ENCODE data around the gene PKNOX2. TPM values are rescaled to one million over a fixed set of nuclear protein-coding genes. Genes with fewer than 3 reads are reported as not detected.

Gene PKNOX2
- total and polyA plus RNA-seq, 2 of the 8 experiments (the other 6 are each of a cell fraction or from before 2014, with no cell fraction given) = 2.0 TPM

GRCh38 chr11:125253795-125254525, 89.4 kb downstream of the PKNOX2 start:
- no peak overlapping the region for H2AFZ ChIP-seq (ENCODE audit: low read length)
- H3K4me1 ChIP-seq (replicated peaks in 1 of 4; ENCODE audit: control insufficient read depth in 3 of 4, insufficient read depth in 4 of 4, low read length in 3 of 4) = peaks cover 0 to 15% (median 3%) of the 10 kb centered on the region in 4 experiments; a peak in 3 of 7 replicates
- no peak overlapping the region for H3K23ac ChIP-seq (ENCODE audit: insufficient read length)
- no peaks in the 10 kb centered on the region; a peak in 1 of 8 replicates for H3K36me3 ChIP-seq (ENCODE audit: control insufficient read depth in 2 of 4, insufficient read depth in 4 of 4, low read length in 3 of 4)
- ChIA-PET POLR2A (ENCODE audit: partially characterized antibody) (no interaction called here), CTCF (ENCODE audit: partially characterized antibody) (interaction anchor here (0.8 to 5.9 kb wide), 6 partner anchors 9 to 175 kb away, joined by 3 to 29 read pairs (median 3); no protein-coding TSS in a partner anchor)
- H3K79me1 ChIP-seq (ENCODE audit: low read depth, low read length) = peaks cover 2% of the 10 kb centered on the region; the same call in 1 of the 2 replicates
- no peak overlapping the region for H4K91ac ChIP-seq (replicated peaks; ENCODE audit: insufficient read length, low read length)
- H2BK15ac ChIP-seq (ENCODE audit: low read length) = no peak overlapping the region
- no peak overlapping the region for H3K18ac ChIP-seq (ENCODE audit: extremely low read depth, low read length)
- H2BK20ac ChIP-seq (ENCODE audit: low read length) = no peak overlapping the region
- FAIRE-seq (no peak), DNase-seq (ENCODE audit: low read depth in 1 of 2, low spot score in 2 of 2) (no peak)
- H2BK12ac ChIP-seq (ENCODE audit: low read depth, low read length) = no peak overlapping the region
- no peaks in the 10 kb centered on the region for H3K79me2 ChIP-seq (ENCODE audit: control insufficient read depth in 1 of 2, insufficient read depth in 2 of 2, low read length in 2 of 2)
- no peak overlapping the region for H2AK5ac ChIP-seq (ENCODE audit: low read depth, low read length)
- no peaks in the 10 kb centered on the region; the same call in 1 of the 2 replicates for H3K23me2 ChIP-seq (ENCODE audit: low read depth, low read length)
- no peaks in the 10 kb centered on the region for H4K20me1 ChIP-seq (replicated peaks in 1 of 2; ENCODE audit: control insufficient read depth in 1 of 2, insufficient read depth in 2 of 2, low read length in 2 of 2)
- TF ChIP-seq TEAD4 (IDR thresholded peaks at IDR 0.05; ENCODE audit: low read depth, low read length) (no peak), CREB1 (IDR thresholded peaks at IDR 0.05) (no peak), NRF1 (IDR thresholded peaks at IDR 0.05; ENCODE audit: low read depth, low read length) (no peak), ATF2 (IDR thresholded peaks at IDR 0.05; ENCODE audit: low read length) (no peak), POU5F1 (IDR thresholded peaks at IDR 0.05; ENCODE audit: low read depth, low read length) (no peak), ASH2L (IDR thresholded peaks at IDR 0.05; ENCODE audit: low read length) (no peak), POLR2A (IDR thresholded peaks at IDR 0.05; ENCODE audit: control extremely low read depth in 1 of 2, low read depth in 2 of 2, low read length in 2 of 2) (no peak), GABPA (IDR thresholded peaks at IDR 0.05; ENCODE audit: borderline replicate concordance, insufficient read depth, low read length) (no peak)
- WGBS, 2 experiments (ENCODE audit: extremely low coverage in 1 of 2, insufficient coverage in 1 of 2, insufficient read length in 1 of 2, insufficient replicate concordance in 2 of 2, low coverage in 1 of 2, low lambda C conversion rate in 2 of 2, missing lambda C conversion rate in 1 of 2) = 76% methylated on average over 14 of the region's 14 CpGs; no CpG with 5 or more reads in 1 of the 2 experiments
- no peak overlapping the region for H4K8ac ChIP-seq (ENCODE audit: extremely low read depth, insufficient read depth, low read length)
- no peak overlapping the region for H4K5ac ChIP-seq (ENCODE audit: insufficient read length, low read depth, low read length)
- no peak overlapping the region for H3K4me2 ChIP-seq (ENCODE audit: insufficient read depth in 1 of 2, low read depth in 2 of 2, low read length in 2 of 2)
- no peak overlapping the region for H3K14ac ChIP-seq (ENCODE audit: insufficient read length)
- no peak overlapping the region for H3K56ac ChIP-seq (replicated peaks; ENCODE audit: insufficient read length, low read depth, low read length)
- H2BK120ac ChIP-seq (replicated peaks; ENCODE audit: low read depth, low read length) = no peak overlapping the region
- H3K4ac ChIP-seq (replicated peaks; ENCODE audit: insufficient read length, low read depth, low read length) = no peak overlapping the region
- H3K27me3 ChIP-seq (replicated peaks in 1 of 4; ENCODE audit: control insufficient read depth in 3 of 4, extremely low read depth in 1 of 4, insufficient read depth in 3 of 4, low read length in 3 of 4) = no peaks in the 10 kb centered on the region; a peak in 1 of 7 replicates
- H3K4me3 ChIP-seq (ENCODE audit: extremely low read depth in 1 of 4, insufficient read depth in 2 of 4, low read depth in 3 of 4, low read length in 4 of 4) = no peak overlapping the region
- no peaks in the 10 kb centered on the region for H3K9me3 ChIP-seq (ENCODE audit: insufficient read depth in 2 of 2, low read depth in 1 of 2, low read length in 1 of 2)
- no peak overlapping the region for H2BK5ac ChIP-seq (ENCODE audit: low read depth, low read length)
- H3K9ac ChIP-seq (replicated peaks in 1 of 4; ENCODE audit: extremely low read depth in 1 of 4, low read depth in 3 of 4, low read length in 3 of 4) = no peak overlapping the region
- H3K27ac ChIP-seq (ENCODE audit: low read depth, low read length) = no peak overlapping the region

Data from H1 (cell line).